ENCODE data around the gene ELF5.

Gene ELF5

DNA sequence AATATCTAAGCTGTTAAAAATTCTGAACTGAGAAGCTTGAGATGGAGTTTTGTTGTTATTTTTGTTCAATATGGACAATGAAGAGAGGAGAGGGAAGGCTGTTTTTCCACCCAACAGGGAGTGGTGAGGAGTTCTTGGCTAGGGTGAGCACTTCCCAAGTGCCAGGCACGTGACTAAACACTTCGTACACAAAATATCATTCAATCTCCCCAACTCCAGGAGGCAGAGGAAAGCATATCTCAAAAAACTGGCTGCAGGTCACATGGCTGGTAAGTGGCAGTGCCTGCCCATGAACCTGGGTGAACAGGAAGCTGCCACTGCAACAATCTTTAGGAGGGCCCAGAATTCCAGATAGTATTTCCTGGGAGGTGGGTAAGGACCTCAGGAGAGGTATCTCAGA, 11.6 kb downstream of the ELF5 start:
- H3K27me3 ChIP-seq = no peaks in the 10 kb centered on the region
- no peak overlapping the region for H3K4me3 ChIP-seq (ENCODE audit: low read depth in 1 of 2, low read length in 1 of 2)
- H3K9me3 ChIP-seq = no peaks in the 10 kb centered on the region
- no peak overlapping the region for H3K27ac ChIP-seq
- no peaks in the 10 kb centered on the region for H3K36me3 ChIP-seq
- H3K4me1 ChIP-seq (ENCODE audit: control insufficient read depth in 1 of 2, insufficient read depth in 1 of 2, low read depth in 1 of 2, low read length in 1 of 2) = peaks cover 0 to 4% of the 10 kb centered on the region in 2 experiments
- TF ChIP-seq CTCF (IDR thresholded peaks at IDR 0.05) = no peak

GRCh38 chr11:34501500-34501899, 12.1 kb downstream of the ELF5 start:
- Histone ChIP-seq H3K9me3 (no peaks in the 10 kb centered on the region), H3K36me3 (no peaks in the 10 kb centered on the region), H3K4me1 (ENCODE audit: control insufficient read depth in 1 of 2, insufficient read depth in 1 of 2, low read depth in 1 of 2, low read length in 1 of 2) (peaks cover 0 to 4% of the 10 kb centered on the region in 2 experiments), H3K4me3 (ENCODE audit: low read depth in 1 of 2, low read length in 1 of 2) (no peak overlapping the region), H3K27me3 (no peaks in the 10 kb centered on the region), H3K27ac (no peak overlapping the region)
- TF ChIP-seq CTCF (IDR thresholded peaks at IDR 0.05) = no peak

DNA sequence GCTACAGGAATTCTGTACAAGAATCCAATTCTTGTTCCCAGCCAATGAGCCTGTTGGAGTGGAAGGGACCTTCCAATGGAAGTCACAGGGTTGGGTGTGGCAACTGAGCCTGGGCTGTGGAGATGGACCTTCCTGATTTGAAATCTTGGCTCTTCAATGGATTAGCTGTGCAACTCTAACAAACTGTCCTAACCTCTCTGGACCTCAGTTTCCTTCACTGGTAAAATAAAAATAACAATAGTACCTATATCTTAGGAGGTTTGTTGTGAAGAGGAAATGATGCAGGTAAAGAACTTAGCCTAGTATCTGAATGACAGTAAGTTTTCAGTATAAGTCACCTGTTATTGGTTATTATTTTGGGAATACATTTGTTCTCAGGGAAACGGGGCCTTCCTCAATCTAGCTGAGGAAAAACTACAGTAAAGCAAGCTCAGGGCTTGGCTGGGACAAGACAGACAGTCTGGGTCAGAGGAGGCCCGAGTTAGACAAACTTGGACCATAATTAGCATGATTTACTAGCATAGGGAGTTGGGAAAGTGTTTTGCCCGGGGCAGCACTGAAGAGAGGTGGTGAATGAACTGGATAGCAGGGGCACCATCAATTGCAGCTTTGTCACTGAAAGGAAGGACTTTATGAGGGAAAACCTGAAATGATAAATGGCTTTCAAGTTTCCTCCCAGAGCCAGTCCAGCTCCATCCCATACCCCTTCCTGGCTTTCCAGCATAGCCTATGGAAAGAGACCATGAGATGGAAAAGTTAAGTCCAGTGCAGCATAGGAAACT, 13.7 kb downstream of the ELF5 start:
- H3K36me3 ChIP-seq = no peaks in the 10 kb centered on the region
- H3K4me1 ChIP-seq (ENCODE audit: control insufficient read depth in 1 of 2, insufficient read depth in 1 of 2, low read depth in 1 of 2, low read length in 1 of 2) = peaks cover 0 to 4% of the 10 kb centered on the region in 2 experiments
- no peak for TF ChIP-seq CTCF (IDR thresholded peaks at IDR 0.05)
- H3K27me3 ChIP-seq = no peaks in the 10 kb centered on the region
- no peak overlapping the region for H3K27ac ChIP-seq
- no peaks in the 10 kb centered on the region for H3K9me3 ChIP-seq
- no peak overlapping the region for H3K4me3 ChIP-seq (ENCODE audit: low read depth in 1 of 2, low read length in 1 of 2)

DNA sequence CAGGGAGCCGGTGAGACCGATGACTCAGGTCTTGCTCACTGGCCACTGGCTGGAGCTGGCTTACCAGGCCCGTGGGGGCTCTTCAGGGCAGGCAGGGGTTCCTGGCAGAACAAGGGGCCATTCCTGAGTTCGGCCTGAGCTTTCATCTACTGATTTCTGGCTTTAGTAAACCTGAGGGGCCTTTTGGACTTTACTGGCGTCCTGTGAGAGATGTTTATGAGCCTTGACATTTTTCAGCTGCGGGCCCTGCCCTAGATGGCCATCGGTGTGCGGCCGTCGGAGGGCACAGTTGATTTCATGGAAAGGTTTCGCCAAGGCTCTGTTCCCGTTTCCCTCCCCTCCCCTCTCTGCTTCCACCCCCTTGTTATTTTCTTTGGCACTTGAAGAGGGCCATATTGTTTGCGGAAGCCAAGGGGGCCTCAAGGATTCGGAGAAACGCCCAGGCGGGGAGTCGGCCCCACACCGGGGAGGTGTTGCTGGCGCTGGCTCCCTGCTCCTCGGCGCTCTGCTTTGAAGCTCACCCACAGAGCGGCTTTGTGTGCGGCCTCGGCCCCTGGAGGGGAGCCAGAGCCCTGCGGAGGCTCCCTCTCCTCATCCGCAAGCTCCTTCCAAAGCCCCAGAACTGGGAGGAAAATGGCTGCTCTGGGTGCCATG, 17.7 kb downstream of the ELF5 start:
- TF ChIP-seq CTCF (IDR thresholded peaks at IDR 0.05) = no peak
- Histone ChIP-seq H3K4me1 (ENCODE audit: control insufficient read depth in 1 of 2, insufficient read depth in 1 of 2, low read depth in 1 of 2, low read length in 1 of 2) (no peaks in the 10 kb centered on the region), H3K4me3 (ENCODE audit: low read depth in 1 of 2, low read length in 1 of 2) (no peak overlapping the region), H3K9me3 (no peaks in the 10 kb centered on the region), H3K27ac (no peak overlapping the region), H3K36me3 (no peaks in the 10 kb centered on the region), H3K27me3 (no peaks in the 10 kb centered on the region)

DNA sequence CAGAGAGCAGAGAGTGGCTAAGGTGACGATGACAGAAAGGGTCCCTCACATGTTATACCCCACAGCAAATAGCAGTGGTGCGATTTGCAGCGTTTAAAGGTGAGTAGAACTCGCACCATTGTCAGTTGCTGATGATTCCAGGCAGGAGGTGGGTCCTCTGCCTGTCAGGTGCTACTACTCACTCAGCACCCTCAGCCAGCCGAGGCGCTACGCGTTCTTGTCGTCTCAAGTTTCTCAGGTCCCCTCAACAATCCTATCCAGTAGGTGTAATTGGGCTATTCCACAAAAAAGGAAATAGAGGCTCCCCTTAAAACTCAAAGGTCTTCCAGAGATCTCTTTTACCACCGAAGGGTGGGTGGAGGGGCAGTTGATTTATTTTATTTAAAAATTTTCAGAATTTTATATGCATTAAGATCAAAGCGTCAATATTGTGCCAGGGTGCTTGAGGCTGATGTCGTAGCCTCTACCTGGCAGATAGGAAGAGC, 18.3 kb downstream of the ELF5 start:
- Histone ChIP-seq H3K36me3 (no peaks in the 10 kb centered on the region), H3K4me1 (ENCODE audit: control insufficient read depth in 1 of 2, insufficient read depth in 1 of 2, low read depth in 1 of 2, low read length in 1 of 2) (no peaks in the 10 kb centered on the region), H3K4me3 (ENCODE audit: low read depth in 1 of 2, low read length in 1 of 2) (no peak overlapping the region), H3K27me3 (no peaks in the 10 kb centered on the region), H3K9me3 (no peaks in the 10 kb centered on the region), H3K27ac (no peak overlapping the region)
- TF ChIP-seq CTCF (IDR thresholded peaks at IDR 0.05) = no peak

All from neutrophil (primary cell).